ES-I3 (cell line): ENCODE data around the gene PRCP.
"Not testable (repeated sequence)": the region's sequence is repeated elsewhere in the genome, so short reads cannot be mapped to it uniquely, and the experiment has no call there.

Experiments
- H3K36me3 ChIP-seq: 2 replicates; pipeline ENCODE4 v1.6.1; 2013; ENCODE audit warnings: mild to moderate bottlenecking, low read length, control low read depth, moderate library complexity; ENCODE audit not compliant: insufficient read depth
- H3K4me1 ChIP-seq: 2 replicates; pipeline ENCODE4 v1.6.1; 2013; ENCODE audit warnings: mild to moderate bottlenecking, control low read depth, low read length; ENCODE audit not compliant: insufficient read depth
- H3K9ac ChIP-seq: 2 replicates; pipeline ENCODE4 v1.6.1; 2013; ENCODE audit warnings: low read depth, mild to moderate bottlenecking, low read length, moderate library complexity
- H3K9me3 ChIP-seq: 2 replicates; pipeline ENCODE4 v1.6.1; 2013; ENCODE audit warnings: mild to moderate bottlenecking, low read length, moderate library complexity; ENCODE audit not compliant: control insufficient read depth, insufficient read depth

Gene PRCP

GRCh38 chr11:82924522-82925224 is 24.4 kb upstream of the PRCP start:
- no peak overlapping the region for H3K9ac ChIP-seq
- H3K9me3 ChIP-seq, result no peaks in the 10 kb centered on the region
- no peaks in the 10 kb centered on the region for H3K4me1 ChIP-seq
- H3K36me3 ChIP-seq, result peaks cover 1% of the 10 kb centered on the region; the same call in 1 of the 2 replicates

- H3K9me3 ChIP-seq, H3K9ac ChIP-seq, H3K36me3 ChIP-seq, H3K4me1 ChIP-seq: not testable (repeated sequence)
Measured at GRCh38 chr11:82922396-82923173, 22.4 kb upstream of the PRCP start.

- H3K9ac ChIP-seq, H3K4me1 ChIP-seq, H3K9me3 ChIP-seq, H3K36me3 ChIP-seq: not testable (repeated sequence)
Measured at GRCh38 chr11:82920227-82920626, 20.0 kb upstream of the PRCP start.

GRCh38 chr11:82919786-82920185 is 19.6 kb upstream of the PRCP start:
- not testable (repeated sequence) for H3K36me3 ChIP-seq, H3K9me3 ChIP-seq, H3K9ac ChIP-seq, H3K4me1 ChIP-seq

DNA sequence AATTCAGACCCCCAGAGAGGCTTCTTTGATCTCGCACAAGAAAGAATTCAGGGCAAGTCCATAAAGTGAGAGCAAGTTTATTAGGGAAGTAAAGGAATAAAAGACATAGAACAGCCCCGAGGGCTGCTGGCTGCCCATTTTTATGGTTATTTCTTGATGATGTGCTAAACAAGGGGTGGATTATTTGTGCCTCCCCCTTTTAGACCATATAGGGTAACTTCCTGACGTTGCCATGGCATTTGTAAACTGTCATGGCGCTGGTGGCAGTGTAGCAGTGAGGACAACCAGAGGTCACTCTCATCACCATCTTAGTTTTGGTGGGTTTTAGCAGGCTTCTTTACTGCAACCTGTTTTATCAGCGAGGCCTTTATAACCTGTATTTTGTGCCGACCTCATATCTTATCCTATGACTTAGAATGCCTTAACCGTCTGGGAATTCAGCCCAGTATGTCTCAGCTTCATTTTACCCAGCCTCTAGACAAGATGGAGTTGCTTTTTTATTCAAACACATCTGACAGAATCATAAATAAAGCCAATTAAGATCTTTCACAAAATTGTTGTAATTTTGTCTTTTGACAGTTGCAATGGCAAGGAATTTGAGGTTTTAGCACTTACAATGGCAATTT is 8.9 kb upstream of the PRCP start:
- Histone ChIP-seq H3K4me1 (peaks cover 28% of the 10 kb centered on the region), H3K36me3 (peaks cover 2% of the 10 kb centered on the region), H3K9ac (no peak overlapping the region), H3K9me3 (no peaks in the 10 kb centered on the region)

DNA sequence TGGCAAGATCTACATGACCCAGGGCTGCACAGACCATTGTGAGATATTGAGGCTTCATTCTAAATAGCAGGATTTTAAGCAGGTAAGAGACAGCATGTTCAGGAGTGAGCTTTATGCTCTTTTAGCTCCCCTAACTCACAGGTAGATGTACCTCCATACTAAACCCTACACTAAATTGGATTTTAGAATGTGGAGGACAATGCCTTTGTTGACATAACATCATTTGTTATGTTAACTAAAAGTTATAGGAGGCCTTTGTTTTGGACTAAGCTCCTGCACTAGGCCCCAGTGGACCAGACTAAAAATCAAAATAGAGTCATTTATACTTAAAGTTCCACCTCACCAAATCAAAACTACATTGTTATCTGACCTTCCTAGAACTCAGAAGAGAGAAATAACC is 8.1 kb upstream of the PRCP start:
- no peak overlapping the region for H3K9ac ChIP-seq
- H3K9me3 ChIP-seq, result no peaks in the 10 kb centered on the region
- H3K4me1 ChIP-seq, result peaks cover 28% of the 10 kb centered on the region
- H3K36me3 ChIP-seq, result no peaks in the 10 kb centered on the region

GRCh38 chr11:82907371-82907770 is 7.1 kb upstream of the PRCP start:
- Histone ChIP-seq H3K4me1 (peaks cover 31% of the 10 kb centered on the region), H3K9ac (no peak overlapping the region)

DNA sequence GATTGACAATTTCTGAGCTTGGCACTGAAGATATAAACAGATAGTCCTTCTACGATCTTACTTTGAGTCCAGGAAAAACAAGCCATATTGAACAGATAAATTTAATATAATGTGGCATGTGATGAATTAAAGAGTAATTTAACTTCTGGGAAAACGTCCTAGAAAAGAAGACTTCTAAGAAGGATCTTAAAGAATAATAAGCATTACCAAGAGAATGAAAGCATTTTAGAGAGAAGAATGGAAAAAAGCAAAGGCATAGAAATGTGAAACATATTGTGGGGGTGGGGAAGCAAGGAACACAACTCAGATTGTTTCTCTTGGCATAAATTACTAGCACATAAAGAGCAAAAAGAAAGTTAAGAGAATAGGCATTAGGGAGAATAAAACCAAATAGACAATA is 6.7 kb upstream of the PRCP start:
- Histone ChIP-seq H3K9ac (no peak overlapping the region), H3K9me3 (no peaks in the 10 kb centered on the region), H3K4me1 (peaks cover 31% of the 10 kb centered on the region), H3K36me3 (no peaks in the 10 kb centered on the region)

More at GRCh38 chr11:82907371-82907770, 7.1 kb upstream of the PRCP start:
- no peaks in the 10 kb centered on the region for H3K36me3 ChIP-seq
- no peaks in the 10 kb centered on the region for H3K9me3 ChIP-seq

DNA sequence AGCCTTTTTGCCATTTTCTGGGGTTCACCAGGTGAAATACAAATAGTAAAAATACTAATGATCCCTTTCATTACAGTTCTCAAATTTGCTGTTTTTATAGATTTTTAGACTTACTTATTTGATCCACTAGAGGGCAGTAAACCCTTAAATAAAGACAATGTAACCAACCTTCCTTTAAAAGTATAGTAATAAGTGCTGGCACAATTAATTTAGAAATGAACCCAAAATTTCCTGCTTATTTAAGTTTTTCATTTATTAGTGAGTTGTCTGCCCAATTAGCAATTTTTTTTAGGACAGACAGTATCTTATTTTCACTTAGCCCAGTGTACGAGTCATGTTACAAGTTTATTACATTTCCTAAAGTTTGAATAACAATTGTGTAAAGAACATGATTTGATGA is 6.0 kb upstream of the PRCP start:
- Histone ChIP-seq H3K36me3 (no peaks in the 10 kb centered on the region), H3K4me1 (peaks cover 31% of the 10 kb centered on the region), H3K9ac (no peak overlapping the region)

DNA sequence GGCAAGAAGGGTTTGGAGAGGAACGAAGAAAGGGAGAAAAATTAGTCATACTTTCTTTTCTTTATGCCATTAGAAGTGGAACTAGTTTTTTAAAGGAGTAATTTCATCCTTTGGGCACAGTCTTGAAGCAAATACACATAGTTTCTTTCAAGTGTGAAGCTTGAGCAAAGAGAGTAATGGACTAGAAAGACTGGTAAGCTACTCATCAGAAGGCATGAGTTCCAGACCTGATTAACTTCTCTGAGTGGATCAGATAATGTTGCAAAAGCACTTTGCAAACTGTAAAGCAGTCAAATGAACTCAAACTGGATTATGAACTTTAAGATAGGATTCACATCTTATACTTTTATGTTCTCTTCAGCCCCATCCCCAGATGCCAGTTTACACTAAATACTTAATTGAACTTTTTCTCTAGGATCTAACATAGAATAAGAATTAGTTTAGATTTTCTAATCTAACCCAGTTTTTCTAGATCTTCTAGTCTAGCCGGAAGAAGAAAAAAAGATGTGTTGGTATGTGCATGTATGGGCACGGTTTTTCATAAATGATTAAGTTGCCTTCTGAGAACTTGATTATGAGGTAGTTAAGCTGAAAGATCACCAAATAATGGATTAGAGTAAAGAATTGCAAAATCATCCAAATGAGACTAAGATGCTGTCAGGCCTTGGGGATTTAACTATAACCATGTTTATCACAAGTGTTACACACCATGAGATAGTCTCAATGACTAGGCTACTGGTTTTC is 3.8 kb upstream of the PRCP start:
- no peaks in the 10 kb centered on the region for H3K36me3 ChIP-seq
- H3K9me3 ChIP-seq, result no peaks in the 10 kb centered on the region
- peaks cover 30% of the 10 kb centered on the region for H3K4me1 ChIP-seq
- no peak overlapping the region for H3K9ac ChIP-seq

More for the DNA sequence above, 6.0 kb upstream of the PRCP start:
- H3K9me3 ChIP-seq, result no peaks in the 10 kb centered on the region

DNA sequence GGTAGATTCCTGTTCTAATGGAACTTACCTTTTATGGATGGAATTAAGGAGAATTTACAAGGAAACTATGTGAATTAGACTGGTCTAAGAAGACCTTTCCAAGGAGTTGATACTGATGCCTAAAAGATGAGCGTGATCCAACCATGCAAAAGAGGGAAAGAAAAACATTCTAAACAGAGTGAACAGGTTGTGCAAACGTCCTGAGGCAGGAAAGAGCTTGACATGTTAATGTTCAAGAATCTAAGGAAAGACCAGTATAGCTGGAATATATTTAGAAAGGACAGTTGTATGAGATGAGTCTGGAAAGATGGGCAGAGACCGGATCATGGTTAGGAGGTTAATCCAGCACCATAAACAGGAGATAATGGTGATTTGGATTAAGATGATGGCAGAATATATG is 2.6 kb upstream of the PRCP start:
- H3K9me3 ChIP-seq, result no peaks in the 10 kb centered on the region
- peaks cover 20% of the 10 kb centered on the region for H3K4me1 ChIP-seq
- no peaks in the 10 kb centered on the region for H3K36me3 ChIP-seq
- peak overlapping the region; percentile 75; the same call in 1 of the 2 replicates for H3K9ac ChIP-seq

- H3K36me3 ChIP-seq, result no peaks in the 10 kb centered on the region
- H3K9me3 ChIP-seq, result no peaks in the 10 kb centered on the region
- peaks cover 14% of the 10 kb centered on the region; the same call in 1 of the 2 replicates for H3K4me1 ChIP-seq
- H3K9ac ChIP-seq, result peak overlapping the region; percentile 75
Measured at GRCh38 chr11:82901922-82902485, 1.8 kb upstream of the PRCP start.

GRCh38 chr11:82901165-82901921 is 1.1 kb upstream of the PRCP start, which contains the start of gene DDIAS:
Gene DDIAS, plus strand, starts transcription at chr11:82901736. Its CDS starts 13,003 bp downstream, at chr11:82914739.
- Histone ChIP-seq H3K9me3 (no peaks in the 10 kb centered on the region), H3K9ac (peak within 1 kb of the TSS; percentile 75), H3K4me1 (peaks cover 8% of the 10 kb centered on the region; the same call in 1 of the 2 replicates), H3K36me3 (no peaks in the 10 kb centered on the region)
